Activated T-helper 2 cell treated with anti-CD3 and anti-CD28 coated beads, Interferon-gamma antibody, Interleukin-2, Interleukin-4, amounts not matched to agents 10 μg/mL and 5 μg/mL and 100 μg/mL, durations not matched to agents 14 hours and 24 hours and 36 hours (primary cell): ENCODE measurements around the gene CDKN3. TPM values are rescaled to one million over a fixed set of nuclear protein-coding genes. Genes with fewer than 3 reads are reported as not detected.
"Not testable (repeated sequence)": the region's sequence is repeated elsewhere in the genome, so short reads cannot be mapped to it uniquely, and the experiment has no call there.

Experiments
- DNase-seq: peaks from one replicate; pipeline ENCODE4 v3.0.0; 2021; ENCODE audit warnings: low spot score
- H3K27ac Mint-ChIP-seq: one replicate; pipeline ENCODE4 v1.8.0; 2021; ENCODE audit warnings: mixed read lengths
- H3K27me3 Mint-ChIP-seq: one replicate; pipeline ENCODE4 v1.8.0; 2021; ENCODE audit warnings: low read depth, mixed read lengths
- H3K36me3 Mint-ChIP-seq: one replicate; pipeline ENCODE4 v1.8.0; 2021; ENCODE audit warnings: low read depth, mixed read lengths
- H3K4me1 Mint-ChIP-seq: one replicate; pipeline ENCODE4 v1.8.0; 2021; ENCODE audit warnings: low read depth, mixed read lengths
- H3K4me3 Mint-ChIP-seq: one replicate; pipeline ENCODE4 v1.8.0; 2021; ENCODE audit warnings: low read depth, mild to moderate bottlenecking, moderate library complexity, mixed read lengths
- H3K9me3 Mint-ChIP-seq: one replicate; pipeline ENCODE4 v1.8.0; 2021; ENCODE audit warnings: mixed read lengths
- intact Hi-C: fragments of 100-400 bp; cut with micrococcal nuclease; formaldehyde crosslinking; loops from one replicate; pipeline ENCODE4 v1.15.1; 2023
- total RNA-seq: library from RNA; stranded (reverse); gene quantifications from 2 replicates; pipeline ENCODE4 v1.2.3, GENCODE V29; 2022

CDKN3 gene
- total RNA-seq, 1 donor from 2014 or later: 57.5 TPM

DNA sequence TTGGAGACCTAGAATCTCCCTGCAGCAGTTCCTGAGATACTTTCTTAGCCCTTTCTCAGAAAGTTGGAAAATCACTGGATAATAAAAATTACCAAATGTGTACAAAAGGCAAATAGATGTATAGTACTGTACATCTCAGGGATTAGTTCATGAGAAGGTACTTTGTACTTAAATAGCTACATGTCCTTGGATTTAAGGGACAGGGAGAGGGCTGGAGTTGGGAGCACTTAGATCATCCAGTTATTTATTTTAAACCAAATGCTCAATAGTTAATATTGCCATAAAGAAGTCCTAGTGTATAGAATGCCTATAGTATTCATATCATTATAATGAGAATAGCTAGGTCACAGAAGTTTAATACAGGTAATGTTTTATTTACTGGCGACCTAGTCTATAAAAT, 13.4 kb downstream of the CDKN3 start:
- intact Hi-C loops: no loop called here
- no peak overlapping the region for H3K4me3 Mint-ChIP-seq
- H3K9me3 Mint-ChIP-seq: no peaks in the 10 kb centered on the region
- no peak for DNase-seq
- peaks cover 73% of the 10 kb centered on the region for H3K36me3 Mint-ChIP-seq
- H3K27me3 Mint-ChIP-seq: no peaks in the 10 kb centered on the region
- no peak overlapping the region for H3K27ac Mint-ChIP-seq
- H3K4me1 Mint-ChIP-seq: peaks cover 4% of the 10 kb centered on the region

DNA sequence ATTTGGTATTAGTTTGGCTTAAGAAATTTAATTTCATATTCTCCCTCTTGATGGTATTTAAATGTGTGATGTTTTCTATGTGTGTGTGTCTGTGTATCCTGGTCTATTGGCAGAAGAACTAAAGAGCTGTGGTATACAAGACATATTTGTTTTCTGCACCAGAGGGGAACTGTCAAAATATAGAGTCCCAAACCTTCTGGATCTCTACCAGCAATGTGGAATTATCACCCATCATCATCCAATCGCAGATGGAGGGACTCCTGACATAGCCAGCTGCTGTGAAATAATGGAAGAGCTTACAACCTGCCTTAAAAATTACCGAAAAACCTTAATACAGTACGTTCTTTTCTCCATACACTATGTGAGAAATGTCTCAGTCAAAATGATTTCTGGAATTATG, 14.6 kb downstream of the CDKN3 start:
- Mint-ChIP-seq H3K36me3 (peaks cover 70% of the 10 kb centered on the region), H3K4me1 (no peaks in the 10 kb centered on the region), H3K4me3 (no peak overlapping the region), H3K27me3 (no peaks in the 10 kb centered on the region), H3K27ac (no peak overlapping the region), H3K9me3 (no peaks in the 10 kb centered on the region)
- intact Hi-C loops: no loop called here
- no peak for DNase-seq

DNA sequence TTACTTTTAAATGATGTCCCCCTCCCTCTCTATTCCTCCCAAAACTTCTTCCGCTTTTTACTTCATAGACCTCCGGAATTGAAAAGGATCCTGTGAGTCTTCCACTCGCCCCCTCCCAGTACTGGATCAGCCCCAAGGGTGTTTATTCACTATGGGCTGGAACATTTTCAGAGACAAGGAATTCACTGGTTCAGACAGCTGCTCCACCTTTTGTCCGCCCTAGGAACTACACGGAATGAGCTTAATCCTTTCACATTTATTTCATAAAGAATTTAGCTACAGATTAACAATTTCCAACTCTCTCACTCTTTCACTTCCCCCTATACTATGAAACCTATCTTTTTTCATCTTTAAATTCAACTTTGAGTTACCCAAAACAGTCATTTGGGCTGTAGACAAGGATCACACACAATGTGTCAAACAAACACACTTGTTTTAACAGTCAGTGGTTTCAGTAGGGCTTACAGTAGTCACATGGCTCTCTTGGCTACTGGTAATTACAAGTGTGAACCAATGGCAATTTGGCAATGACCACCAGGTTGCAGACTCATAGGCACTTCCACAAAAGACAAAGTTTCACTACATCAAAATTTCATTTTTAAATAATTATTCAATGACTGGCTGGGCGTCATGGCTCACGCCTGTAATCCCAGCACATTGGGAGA, 23.8 kb downstream of the CDKN3 start:
- H3K27ac Mint-ChIP-seq: peak overlapping the region; percentile 85
- intact Hi-C loops: loop anchor here (2.0 kb wide), 1 partner anchor 14 kb away; no protein-coding TSS in a partner anchor
- peaks cover 41% of the 10 kb centered on the region for H3K36me3 Mint-ChIP-seq
- H3K4me3 Mint-ChIP-seq: no peak overlapping the region
- no peaks in the 10 kb centered on the region for H3K27me3 Mint-ChIP-seq
- DNase-seq: no peak
- peaks cover 20% of the 10 kb centered on the region for H3K4me1 Mint-ChIP-seq
- no peaks in the 10 kb centered on the region for H3K9me3 Mint-ChIP-seq

DNA sequence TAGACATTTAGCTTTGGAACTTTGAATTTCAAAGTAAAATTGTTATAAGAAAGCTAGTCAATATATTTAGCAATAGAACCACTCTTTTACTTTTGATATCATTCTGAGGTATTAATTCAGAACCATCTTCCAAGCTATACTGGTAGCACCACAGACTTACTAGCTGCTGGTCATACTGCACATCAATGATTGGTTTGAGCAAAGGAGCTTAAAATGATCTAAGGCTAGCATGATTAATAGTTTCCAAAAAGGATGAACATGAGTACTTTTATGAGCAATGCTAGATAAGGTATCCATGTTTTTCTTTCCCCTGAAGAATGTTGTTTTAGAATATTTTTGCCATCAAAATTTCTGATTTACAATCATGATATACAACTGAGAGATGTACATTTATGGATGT, 27.2 kb downstream of the CDKN3 start:
- Mint-ChIP-seq H3K27me3 (no peaks in the 10 kb centered on the region), H3K27ac (no peak overlapping the region), H3K4me3 (no peak overlapping the region), H3K36me3 (peaks cover 63% of the 10 kb centered on the region), H3K4me1 (peaks cover 30% of the 10 kb centered on the region), H3K9me3 (no peaks in the 10 kb centered on the region)
- no peak for DNase-seq
- intact Hi-C loops: no loop called here

DNA sequence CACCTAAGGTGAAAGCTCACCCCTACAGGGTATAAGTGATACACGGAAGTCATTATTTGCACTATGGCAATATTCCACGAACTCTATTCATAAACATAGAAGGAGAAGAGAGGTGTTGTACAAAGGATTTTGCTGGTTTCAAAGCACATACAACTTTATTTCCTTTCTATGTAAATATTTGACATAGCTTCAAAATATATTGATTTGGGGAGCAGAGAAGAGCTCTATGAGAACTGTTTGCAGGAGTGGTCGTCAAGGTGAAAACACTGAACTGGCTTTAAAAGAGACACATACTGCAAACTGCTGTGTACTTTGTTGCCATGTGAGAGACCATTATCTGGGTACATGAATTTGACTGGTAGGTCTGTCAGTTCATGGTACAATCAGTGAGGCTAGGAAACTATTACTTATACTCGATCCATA, 27.7 kb downstream of the CDKN3 start:
- Mint-ChIP-seq H3K4me3 (no peak overlapping the region), H3K27ac (no peak overlapping the region), H3K9me3 (no peaks in the 10 kb centered on the region), H3K36me3 (peaks cover 64% of the 10 kb centered on the region), H3K4me1 (peaks cover 32% of the 10 kb centered on the region), H3K27me3 (no peaks in the 10 kb centered on the region)
- no peak for DNase-seq
- intact Hi-C loops: no loop called here

DNA sequence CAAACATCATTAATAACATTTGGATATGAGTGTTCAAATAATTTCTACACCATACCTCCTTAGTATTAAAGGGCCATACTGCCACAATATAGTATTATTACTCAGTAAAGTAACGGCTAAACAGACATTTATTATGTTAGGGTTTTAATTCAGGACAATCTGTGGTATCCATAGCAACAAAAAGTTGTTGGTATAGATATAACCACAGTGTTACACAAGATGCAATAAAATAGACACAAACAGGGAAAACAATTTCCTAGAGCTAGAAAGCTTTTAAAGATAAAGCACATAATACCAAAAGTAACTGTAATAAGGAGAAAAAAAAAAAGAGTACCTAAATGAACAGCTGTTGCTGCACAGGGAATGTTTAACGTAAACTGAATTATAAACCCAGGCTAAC, 28.3 kb downstream of the CDKN3 start:
- H3K9me3 Mint-ChIP-seq: no peaks in the 10 kb centered on the region
- peaks cover 65% of the 10 kb centered on the region for H3K36me3 Mint-ChIP-seq
- intact Hi-C loops: no loop called here
- no peaks in the 10 kb centered on the region for H3K27me3 Mint-ChIP-seq
- DNase-seq: no peak
- no peak overlapping the region for H3K4me3 Mint-ChIP-seq
- no peak overlapping the region for H3K27ac Mint-ChIP-seq
- H3K4me1 Mint-ChIP-seq: peaks cover 28% of the 10 kb centered on the region

DNA sequence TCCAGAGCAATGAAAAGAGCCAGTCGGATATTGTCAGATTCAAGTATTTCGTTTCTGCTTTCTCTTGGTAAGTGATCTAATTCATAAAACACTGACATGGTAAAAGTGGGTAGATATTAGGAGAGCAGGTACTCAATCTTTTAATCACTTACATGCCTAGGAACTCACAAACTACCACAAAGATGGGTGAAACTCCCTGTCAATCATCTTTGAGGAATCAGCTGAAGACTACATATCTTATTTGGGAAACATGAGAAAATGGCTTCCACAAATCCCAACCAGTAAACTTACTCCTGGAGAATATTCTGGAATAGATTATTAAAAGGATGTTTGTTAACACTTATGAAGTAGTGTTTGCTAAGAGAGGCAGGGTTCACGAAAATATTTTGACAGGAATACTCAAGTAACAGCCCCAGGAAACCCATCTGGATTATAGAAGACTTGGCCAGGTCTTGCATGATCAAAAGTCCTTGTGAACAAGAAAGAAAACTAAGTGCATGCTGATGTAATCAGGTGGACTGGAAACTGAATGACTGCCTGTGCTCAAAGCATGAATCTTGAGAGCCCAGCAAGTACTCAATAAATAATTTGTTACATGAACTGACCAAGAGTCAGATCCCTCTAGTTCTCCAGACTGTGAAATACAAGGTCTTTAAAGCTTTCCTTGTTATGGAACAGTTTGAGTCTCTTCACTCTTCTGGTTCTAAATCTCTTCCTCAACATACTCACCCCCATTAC, 28.9 kb downstream of the CDKN3 start:
- intact Hi-C loops: no loop called here
- H3K27ac Mint-ChIP-seq: peak overlapping the region; percentile 61
- peaks cover 66% of the 10 kb centered on the region for H3K36me3 Mint-ChIP-seq

DNA sequence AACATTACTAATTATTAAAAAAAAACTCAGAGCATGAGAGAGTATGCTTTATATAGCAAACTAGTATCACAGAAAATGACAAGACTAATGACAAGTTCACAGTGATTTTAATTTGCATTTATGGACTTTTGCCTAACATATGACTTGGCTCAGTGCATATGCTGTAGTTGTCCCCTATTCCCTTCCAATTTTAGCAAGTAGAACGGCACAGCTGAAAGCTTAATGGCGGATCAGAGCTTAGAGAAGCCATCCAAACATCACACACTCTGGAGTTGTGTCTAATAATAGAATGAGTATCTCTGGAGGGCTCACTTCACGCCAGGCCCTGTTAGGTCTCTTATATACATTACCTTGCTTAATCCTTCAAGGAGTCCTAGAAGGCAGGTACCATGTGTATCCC, 31.1 kb downstream of the CDKN3 start:
- DNase-seq: no peak
- Mint-ChIP-seq H3K27me3 (no peaks in the 10 kb centered on the region), H3K36me3 (peaks cover 82% of the 10 kb centered on the region), H3K4me1 (peaks cover 29% of the 10 kb centered on the region), H3K9me3 (no peaks in the 10 kb centered on the region), H3K27ac (peak overlapping the region; percentile 71), H3K4me3 (no peak overlapping the region)
- intact Hi-C loops: no loop called here

More for the DNA sequence above, 28.9 kb downstream of the CDKN3 start:
- Mint-ChIP-seq H3K9me3 (no peaks in the 10 kb centered on the region), H3K4me1 (peaks cover 26% of the 10 kb centered on the region), H3K27me3 (no peaks in the 10 kb centered on the region), H3K4me3 (no peak overlapping the region)
- DNase-seq: no peak

DNA sequence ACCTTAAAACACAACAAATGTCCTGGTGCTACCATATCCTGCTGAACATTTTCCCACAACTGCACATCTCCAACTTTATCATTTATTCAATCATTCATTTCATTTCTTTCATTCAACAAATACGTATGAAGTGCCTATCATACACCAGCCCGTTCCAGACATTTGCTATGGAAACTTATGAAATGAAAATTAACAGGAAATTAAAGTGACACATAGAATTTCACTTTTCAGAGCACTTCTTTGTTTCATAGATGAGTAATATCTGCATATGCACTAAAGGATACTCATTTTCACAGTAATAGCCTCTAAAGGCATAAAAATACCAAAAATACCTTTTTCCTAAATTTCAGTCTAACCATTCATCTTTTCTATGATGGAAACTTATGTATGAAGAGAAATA, 31.7 kb downstream of the CDKN3 start:
- H3K4me1 Mint-ChIP-seq: peaks cover 34% of the 10 kb centered on the region
- intact Hi-C loops: no loop called here
- peaks cover 88% of the 10 kb centered on the region for H3K36me3 Mint-ChIP-seq
- no peak for DNase-seq
- no peaks in the 10 kb centered on the region for H3K27me3 Mint-ChIP-seq
- H3K9me3 Mint-ChIP-seq: no peaks in the 10 kb centered on the region
- H3K27ac Mint-ChIP-seq: peak overlapping the region; percentile 71
- no peak overlapping the region for H3K4me3 Mint-ChIP-seq

DNA sequence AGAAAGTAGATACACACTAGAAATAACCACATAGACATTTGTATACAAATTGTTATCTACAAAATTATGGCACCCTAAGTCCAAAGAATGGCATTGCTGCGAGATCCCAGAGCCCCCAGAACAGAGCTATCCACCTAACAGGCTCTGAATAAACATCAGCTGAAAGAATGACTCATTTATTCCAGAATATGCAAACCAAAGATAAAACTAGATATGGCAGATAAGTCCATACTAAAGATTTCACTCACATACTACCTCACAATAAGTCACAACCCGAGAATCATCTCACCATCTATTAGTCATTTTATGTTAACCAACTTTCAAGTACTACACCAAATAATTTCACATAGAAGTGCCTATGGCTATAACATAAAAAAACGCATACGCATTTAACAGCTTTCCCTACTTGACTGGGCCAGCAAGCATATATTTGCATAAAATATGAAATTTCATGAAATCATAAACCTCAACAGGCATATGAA, 38.7 kb downstream of the CDKN3 start:
- Mint-ChIP-seq H3K4me1 (peaks cover 71% of the 10 kb centered on the region), H3K4me3 (peak overlapping the region; percentile 70), H3K9me3 (no peaks in the 10 kb centered on the region), H3K27me3 (no peaks in the 10 kb centered on the region), H3K27ac (peak overlapping the region; percentile 95), H3K36me3 (peaks cover 82% of the 10 kb centered on the region)
- DNase-seq: no peak
- intact Hi-C loops: loop anchor here (1.0 to 5.0 kb wide), 4 partner anchors 15 to 467 kb away; partner anchors contain the start of genes GCH1 and GMFB

DNA sequence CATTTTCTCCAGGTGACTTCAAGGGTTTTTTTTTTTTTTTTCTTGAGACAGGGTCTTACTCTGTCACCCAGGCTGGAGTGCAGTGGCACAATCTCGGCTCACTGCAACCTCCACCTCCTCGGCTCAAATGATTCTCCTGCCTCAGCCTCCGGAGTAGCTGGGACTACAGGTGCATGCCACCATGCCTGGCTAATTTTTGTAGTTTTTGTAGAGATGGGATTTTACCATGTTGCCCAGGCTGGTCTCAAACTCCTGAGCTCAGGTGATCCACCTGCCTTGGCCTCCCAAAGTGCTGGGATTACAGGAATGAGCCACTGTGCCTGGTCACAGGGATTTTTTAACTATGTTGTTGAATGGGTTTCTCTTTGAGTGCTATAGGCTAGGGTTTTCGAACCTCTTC, 41.1 kb downstream of the CDKN3 start:
- DNase-seq, H3K9me3 Mint-ChIP-seq, H3K4me3 Mint-ChIP-seq, H3K27me3 Mint-ChIP-seq, H3K27ac Mint-ChIP-seq: not testable (repeated sequence)
- Mint-ChIP-seq H3K36me3 (peaks cover 62% of the 10 kb centered on the region), H3K4me1 (peaks cover 71% of the 10 kb centered on the region)
- intact Hi-C loops: loop anchor here (5.0 kb wide), 1 partner anchor 464 kb away; the partner anchor contains the start of gene GCH1

DNA sequence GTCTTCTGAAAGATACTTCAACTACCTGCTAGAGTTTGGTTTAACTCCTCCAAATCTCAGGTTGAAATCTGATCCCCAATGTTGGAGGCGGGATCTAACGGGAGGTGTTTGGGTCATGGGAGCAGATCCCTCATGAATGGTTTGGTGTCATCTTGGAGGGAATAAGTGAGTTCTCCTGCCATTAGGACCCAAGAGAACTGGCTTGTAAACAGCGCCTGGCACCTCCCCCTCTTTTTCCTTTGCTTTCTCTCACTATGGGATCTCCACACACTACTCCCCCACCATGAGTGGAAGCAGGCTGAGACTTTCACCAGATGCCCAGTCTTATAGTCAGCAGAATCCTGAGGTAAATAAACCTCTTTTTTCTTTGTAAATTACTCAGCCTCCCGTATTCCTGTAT, 41.9 kb downstream of the CDKN3 start:
- H3K9me3 Mint-ChIP-seq: no peaks in the 10 kb centered on the region

DNA sequence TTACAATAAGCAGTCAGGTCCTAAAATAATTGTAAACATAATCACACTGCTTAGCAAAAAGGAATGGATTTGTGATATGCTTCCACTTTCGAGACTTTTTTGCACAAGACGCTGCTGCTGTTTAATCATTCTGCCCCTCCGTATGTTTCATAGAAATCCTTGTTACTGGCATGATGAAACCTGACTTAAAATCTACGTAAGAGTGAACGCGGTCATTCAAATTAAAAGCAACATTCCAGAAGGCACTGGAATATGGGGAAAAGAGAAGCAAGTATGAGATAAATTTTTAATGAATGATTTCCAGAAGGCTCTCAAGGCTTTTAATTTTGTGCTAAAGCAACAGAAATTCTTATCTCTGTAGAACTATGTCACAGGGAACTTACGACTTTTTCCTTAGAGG, 43.2 kb downstream of the CDKN3 start:
- DNase-seq: no peak
- peaks cover 42% of the 10 kb centered on the region for H3K36me3 Mint-ChIP-seq
- H3K27me3 Mint-ChIP-seq: no peaks in the 10 kb centered on the region
- H3K4me3 Mint-ChIP-seq: peak overlapping the region; percentile 95
- peaks cover 55% of the 10 kb centered on the region for H3K4me1 Mint-ChIP-seq
- intact Hi-C loops: loop anchor here (2.0 to 5.0 kb wide), 3 partner anchors 49 to 1288 kb away; partner anchors contain the start of genes DDHD1 and GMFB
- H3K9me3 Mint-ChIP-seq: no peaks in the 10 kb centered on the region
- H3K27ac Mint-ChIP-seq: peak overlapping the region; percentile 92

More for the DNA sequence above, 41.9 kb downstream of the CDKN3 start:
- H3K27ac Mint-ChIP-seq: no peak overlapping the region
- DNase-seq: no peak
- H3K36me3 Mint-ChIP-seq: peaks cover 55% of the 10 kb centered on the region
- no peaks in the 10 kb centered on the region for H3K27me3 Mint-ChIP-seq
- H3K4me1 Mint-ChIP-seq: peaks cover 66% of the 10 kb centered on the region
- peak overlapping the region; percentile 51 for H3K4me3 Mint-ChIP-seq
- intact Hi-C loops: loop anchor here (5.0 kb wide), 1 partner anchor 464 kb away; the partner anchor contains the start of gene GCH1
